Activated naive CD8-positive, alpha-beta T cell treated with anti-CD3 and anti-CD28 coated beads, Interleukin-2, amount 50 U/mL, for 16 hours (primary cell): ENCODE measurements around the gene DCX.

Experiments used
- DNase-seq: peaks from one replicate; pipeline ENCODE4 v3.0.0-alpha.2; 2020; ENCODE audit warnings: low read depth, low spot score

The DCX gene

GRCh38 chrX:111309083-111309482, 102.9 kb downstream of the DCX start:
- no peak for DNase-seq

DNA sequence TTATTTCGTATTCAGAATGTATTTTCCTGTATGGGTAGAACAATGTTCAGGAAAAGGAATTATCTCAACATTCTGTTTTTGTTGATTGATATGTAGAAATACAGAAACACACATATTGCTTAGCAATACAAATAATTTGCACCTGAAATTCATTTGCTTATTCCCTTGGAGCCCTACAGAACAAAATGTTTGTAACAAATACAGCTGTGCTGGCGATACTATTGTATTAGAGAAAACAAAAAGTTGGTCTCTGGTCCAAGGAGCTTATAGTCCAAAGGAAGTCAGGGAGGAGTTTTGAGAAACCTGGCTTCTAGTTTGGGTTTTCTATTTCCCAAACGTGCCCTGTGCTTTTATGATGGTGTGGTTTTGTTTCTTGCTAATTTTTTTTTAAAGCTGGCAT, 104.0 kb downstream of the DCX start:
- no peak for DNase-seq

- no peak for DNase-seq
Observed at GRCh38 chrX:111302284-111302683, 109.7 kb downstream of the DCX start.

DNA sequence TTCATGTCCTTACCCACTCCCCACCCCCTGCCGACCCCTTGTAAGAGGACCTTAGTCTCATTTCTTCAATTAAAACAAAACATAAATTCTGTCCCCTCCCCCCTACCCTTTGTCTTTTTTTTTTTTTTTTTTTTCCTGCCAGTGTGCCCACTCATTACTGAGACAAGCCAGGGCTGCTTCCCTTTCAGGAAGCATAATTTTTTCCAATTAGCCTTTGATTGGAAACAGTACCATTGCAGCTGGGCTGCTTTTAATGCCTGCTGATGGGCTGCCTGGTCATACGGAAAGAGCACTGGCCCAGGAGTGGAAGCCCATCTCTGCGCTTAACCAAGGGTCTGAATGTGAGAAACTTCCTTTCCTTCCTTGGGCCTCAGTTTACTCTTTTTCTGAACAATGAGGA, 123.2 kb downstream of the DCX start:
- DNase-seq = no peak

GRCh38 chrX:111284631-111285293, 127.2 kb downstream of the DCX start:
- no peak for DNase-seq

GRCh38 chrX:111283446-111283845, 128.5 kb downstream of the DCX start:
- no peak for DNase-seq

- no peak for DNase-seq
Observed at GRCh38 chrX:111282991-111283390, 129.0 kb downstream of the DCX start.

- DNase-seq = no peak
Observed at GRCh38 chrX:111282139-111282538, 129.9 kb downstream of the DCX start.

DNA sequence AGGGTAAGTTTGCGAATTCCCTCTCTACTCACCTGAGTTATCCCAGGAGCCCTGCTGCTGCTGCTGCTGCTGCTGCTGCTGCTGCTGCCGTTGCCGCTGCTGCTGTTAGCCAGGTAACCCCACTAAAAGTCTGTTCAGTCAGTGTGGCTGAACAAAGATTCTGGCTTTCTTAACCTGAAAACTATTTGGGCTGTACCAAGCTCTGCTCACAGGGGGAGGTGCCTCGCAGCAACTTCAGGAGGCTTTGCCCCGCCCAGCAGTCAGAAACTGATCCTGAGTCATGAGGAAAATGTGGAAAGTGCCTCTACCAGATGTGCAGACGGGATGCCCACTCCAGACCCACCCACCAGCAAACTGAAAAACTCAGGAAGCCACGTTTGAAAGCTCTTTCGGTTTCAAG, 141.7 kb downstream of the DCX start, which contains the start of gene CAPN6:
CAPN6 (minus strand) TSS at position 145 of the 400 bp plus-strand sequence. CDS start 6,547 bp downstream, outside the sequence.
- no peak for DNase-seq

GRCh38 chrX:111268506-111268905, 143.5 kb downstream of the DCX start:
- no peak for DNase-seq

DNA sequence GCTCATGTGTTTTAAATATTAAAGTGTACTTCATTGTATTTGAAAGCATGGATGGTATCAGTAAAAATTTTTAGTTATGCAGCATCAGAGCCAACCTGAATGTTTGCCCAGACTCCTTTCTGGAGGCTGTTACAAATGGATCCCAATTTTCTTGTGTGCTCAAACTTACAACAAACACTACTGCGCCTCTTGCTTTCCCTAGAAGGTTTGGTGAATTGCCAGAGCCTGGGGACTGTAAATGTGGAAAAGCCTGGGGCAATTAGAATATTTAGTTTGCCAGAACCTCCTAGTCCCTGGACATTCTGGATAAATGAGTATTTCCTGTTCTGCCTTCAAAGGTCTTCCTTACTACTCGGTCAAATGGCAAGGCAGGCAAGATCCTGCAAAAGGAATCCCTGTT, 146.5 kb downstream of the DCX start:
- no peak for DNase-seq

DNA sequence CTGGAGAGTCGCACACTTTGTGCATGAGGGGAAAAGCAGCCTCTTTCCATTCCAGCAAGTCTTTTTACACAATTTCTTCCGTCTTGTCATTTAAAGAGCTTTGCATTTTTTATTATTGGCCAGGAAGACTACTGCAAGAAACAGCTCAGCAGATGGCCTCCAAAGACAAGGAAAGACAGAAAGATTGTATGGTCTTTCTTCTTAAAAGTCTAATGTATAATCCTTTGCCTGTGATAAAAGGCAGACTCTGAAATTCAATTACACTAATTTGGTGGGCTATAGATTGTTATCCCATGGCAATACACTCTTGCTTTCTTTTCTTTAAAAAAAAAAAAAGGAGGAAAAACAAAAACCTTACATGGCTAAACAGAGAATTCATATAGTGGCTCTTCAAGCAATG, 147.6 kb downstream of the DCX start:
- DNase-seq = no peak

DNA sequence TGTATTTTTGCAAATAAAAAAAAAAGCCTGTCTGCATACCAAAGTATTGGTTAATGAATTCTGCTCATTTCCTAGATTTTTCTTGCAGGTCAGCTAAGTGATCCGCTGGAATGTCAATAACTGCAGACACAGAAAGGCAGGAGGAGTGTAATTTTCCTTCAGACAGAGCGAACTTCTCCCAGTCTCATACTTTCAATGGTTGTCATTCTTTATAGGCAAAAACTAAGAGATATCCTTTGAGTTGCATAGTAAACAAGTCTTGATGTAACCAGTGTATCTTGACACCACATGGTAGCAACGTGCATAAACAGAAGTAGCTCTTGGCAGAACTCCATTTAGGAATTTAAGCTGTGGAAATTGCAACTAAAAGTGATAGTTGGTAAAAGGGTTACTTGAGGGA, 149.9 kb downstream of the DCX start:
- DNase-seq = no peak

GRCh38 chrX:111260451-111260850, 151.5 kb downstream of the DCX start:
- DNase-seq = no peak

DNA sequence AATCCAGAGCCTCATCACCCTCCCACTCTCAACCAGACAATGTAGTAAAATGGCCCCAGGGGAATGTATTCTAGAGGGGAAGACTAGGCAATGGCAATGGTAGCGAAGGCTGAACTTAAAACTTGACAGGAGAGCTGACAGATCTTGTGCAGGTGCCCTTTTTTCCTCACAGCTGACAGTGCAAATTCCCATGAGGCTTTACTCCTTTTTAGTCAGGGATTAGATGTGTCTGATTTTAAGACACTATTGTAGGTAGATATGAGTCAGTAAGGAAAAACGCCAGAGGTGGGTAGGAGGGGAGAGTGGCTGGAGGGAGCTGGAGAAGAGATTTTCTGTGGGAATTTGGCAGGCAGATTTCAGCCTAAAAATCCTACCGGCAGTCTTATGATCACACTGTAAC, 152.4 kb downstream of the DCX start:
- no peak for DNase-seq

- no peak for DNase-seq
Observed at GRCh38 chrX:111257733-111258132, 154.3 kb downstream of the DCX start.

- DNase-seq = no peak
Observed at GRCh38 chrX:111254896-111255693, 156.9 kb downstream of the DCX start.

DNA sequence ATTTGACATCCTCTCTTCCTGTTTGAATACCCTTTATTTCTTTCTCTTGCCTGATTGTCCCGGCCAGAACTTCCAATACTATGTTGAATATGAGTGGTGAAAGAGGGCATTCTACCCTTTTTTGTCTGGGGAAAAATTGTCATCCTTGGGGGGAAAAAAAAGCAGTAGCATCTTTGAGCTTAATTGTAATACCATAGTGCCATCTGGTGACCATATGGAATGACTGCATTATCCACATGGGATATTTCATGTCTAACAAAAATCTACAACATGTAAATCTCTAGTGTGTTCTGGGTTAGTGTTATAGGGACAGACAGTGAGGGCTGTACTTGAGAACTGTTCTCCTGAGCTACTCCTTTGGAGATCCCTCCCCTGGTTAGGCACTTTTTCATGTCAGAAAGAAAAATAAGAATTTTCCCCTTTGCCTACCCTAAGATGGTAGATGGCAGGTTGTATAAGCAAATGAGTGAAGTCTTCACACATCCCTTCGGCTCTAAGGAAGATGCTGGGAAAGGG, 167.7 kb downstream of the DCX start:
- DNase-seq = no peak
